Endothelial cell of umbilical vein (primary cell): ENCODE results near the gene MEN1. TPM values are rescaled to one million over a fixed set of nuclear protein-coding genes. Genes with fewer than 3 reads are reported as not detected.

ENCODE experiments used
- BruUV-seq: library from RNA; stranded (reverse); fragments of 400-500 nt; replicated peaks from 2 replicates; lab custom pipeline; 2021; lab: Mats Ljungman, UMichigan
- CTCF ChIA-PET: fragments of 300-600, 350-600 bp; sonication (Branson Sonifier 250); formaldehyde crosslinking; loops from one replicate; lab custom pipeline; 2021; ENCODE audit warnings: antibody characterized with exemption, inconsistent platforms; lab: Charles Lee
- POLR2A ChIA-PET: fragments of 300-600, 350-600 bp; sonication (Branson Sonifier 250); formaldehyde crosslinking; loops from one replicate; lab custom pipeline; 2021; ENCODE audit warnings: antibody characterized with exemption, inconsistent platforms; lab: Charles Lee
- DNase-seq: peaks from one replicate; pipeline ENCODE4 v3.0.0-alpha.2; 2011; ENCODE audit warnings: low read depth, low spot score
- FAIRE-seq: peaks from 2 replicates; lab custom pipeline; 2011; peaks lifted over from hg19 to GRCh38; lab: Jason Lieb, UNC
- H2AFZ ChIP-seq: 2 replicates; pipeline ENCODE4 v1.6.0; 2012; ENCODE audit warnings: low read depth, low read length, control low read depth, inconsistent platforms
- H3K27ac ChIP-seq: 2 replicates; pipeline ENCODE4 v1.5.1; 2011; ENCODE audit warnings: low read depth, mild to moderate bottlenecking, control low read depth, low read length, moderate library complexity; ENCODE audit not compliant: insufficient read depth
- H3K27me3 ChIP-seq, 2 experiments: 2 replicates each; pipeline versions ENCODE4 v1.6.0 to v1.6.1; 2011; ENCODE audit warnings: low read length in 2 of 2, mixed read lengths in 1 of 2; ENCODE audit not compliant: control insufficient read depth in 2 of 2, insufficient read depth in 2 of 2
- H3K36me3 ChIP-seq, 2 experiments: 2 replicates in 1 of 2; 3 replicates in 1 of 2; pipeline ENCODE4 v1.5.1; 2011; ENCODE audit warnings: low read length in 2 of 2, mild to moderate bottlenecking in 1 of 2, moderate library complexity in 1 of 2; ENCODE audit not compliant: control insufficient read depth in 2 of 2, insufficient read depth in 2 of 2; ENCODE audit errors: extremely low read depth in 1 of 2
- H3K4me1 ChIP-seq: 3 replicates; pipeline ENCODE4 v1.5.1; 2011; ENCODE audit warnings: mild to moderate bottlenecking, low read length; ENCODE audit not compliant: control insufficient read depth, insufficient read depth; ENCODE audit errors: extremely low read depth
- H3K4me2 ChIP-seq: 2 replicates; pipeline ENCODE4 v1.6.1; 2011; ENCODE audit warnings: low read length, control low read depth, mixed read lengths; ENCODE audit not compliant: insufficient read depth
- H3K4me3 ChIP-seq, 3 experiments: fragments of 200-600 bp in 1 of 3; sonication (generic), shearing (Covaris generic) in 1 of 3; replicated peaks in 1 of 3; 2 replicates each; pipeline ENCODE4 v1.5.1; 2011 to 2016; ENCODE audit warnings: control low read depth in 3 of 3, low read length in 3 of 3, mild to moderate bottlenecking in 2 of 3, inconsistent platforms in 1 of 3, low read depth in 1 of 3, moderate library complexity in 1 of 3; ENCODE audit not compliant: insufficient read depth in 1 of 3
- H3K79me2 ChIP-seq: 2 replicates; pipeline ENCODE4 v1.6.0; 2012; ENCODE audit warnings: low read length, inconsistent platforms; ENCODE audit not compliant: control insufficient read depth, insufficient read depth
- H3K9ac ChIP-seq: replicated peaks from 2 replicates; pipeline ENCODE3; 2011; ENCODE audit warnings: low read length, control low read depth; ENCODE audit not compliant: insufficient read depth; ENCODE audit errors: extremely low read depth
- H3K9me1 ChIP-seq: replicated peaks from 3 replicates; pipeline ENCODE4 v1.6.0; 2011; ENCODE audit warnings: mild to moderate bottlenecking, low read length; ENCODE audit not compliant: control insufficient read depth, insufficient read depth; ENCODE audit errors: extremely low read depth
- H3K9me3 ChIP-seq: replicated peaks from 2 replicates; pipeline ENCODE4 v1.5.1; 2012; ENCODE audit warnings: low read length, inconsistent platforms; ENCODE audit not compliant: control insufficient read depth, insufficient read depth
- H4K20me1 ChIP-seq: replicated peaks from 2 replicates; pipeline ENCODE3; 2011; ENCODE audit warnings: mild to moderate bottlenecking, low read length; ENCODE audit not compliant: control insufficient read depth, insufficient read depth; ENCODE audit errors: extremely low read depth
- EZH2 ChIP-seq: IDR thresholded peaks from 2 replicates; pipeline ENCODE4 v1.6.1; 2012; ENCODE audit warnings: borderline replicate concordance, low read depth, mild to moderate bottlenecking, moderate library complexity, low read length, inconsistent platforms; ENCODE audit not compliant: severe bottlenecking
- FOS ChIP-seq: IDR thresholded peaks from 2 replicates; pipeline ENCODE4 v1.6.1; 2011; ENCODE audit warnings: mild to moderate bottlenecking, low read length, moderate library complexity, borderline replicate concordance; ENCODE audit not compliant: insufficient read depth
- GATA2 ChIP-seq: IDR thresholded peaks from 2 replicates; pipeline ENCODE4 v1.7.0; 2011; ENCODE audit warnings: low read depth, mild to moderate bottlenecking, moderate library complexity, mixed read lengths, low read length; ENCODE audit not compliant: insufficient read length, insufficient read depth
- MYC ChIP-seq: IDR thresholded peaks from one replicate; pipeline ENCODE4 v1.6.1; 2011; ENCODE audit warnings: mild to moderate bottlenecking, low read depth, low read length
- POLR2A ChIP-seq: IDR thresholded peaks from 2 replicates; pipeline ENCODE4 v1.6.1; 2012; ENCODE audit warnings: low read depth, mild to moderate bottlenecking, control low read depth, low read length
- POLR2AphosphoS5 ChIP-seq: IDR thresholded peaks from 2 replicates; pipeline ENCODE4 v1.6.1; 2012; ENCODE audit warnings: low read depth, mild to moderate bottlenecking, control low read depth, low read length, moderate library complexity; ENCODE audit not compliant: insufficient read depth
- dilution Hi-C: fragments of 300-500 bp; cut with MboI; formaldehyde crosslinking; loops from one replicate; pipeline ENCODE4 v1.15.0; 2019; ENCODE audit warnings: low sequenced_read_pairs; ENCODE audit not compliant: extremely low pct_ligation_motif_present
- intact Hi-C: fragments of 100-400 bp; cut with micrococcal nuclease; formaldehyde crosslinking; loops from one replicate; pipeline ENCODE4 v1.10.0; 2022
- polyA plus RNA-seq, 4 experiments: library from polyadenylated mRNA; depleted of rRNA in 3 of 4; stranded (reverse) in 3 of 4; unstranded in 1 of 4; fragments of >200 nt; gene quantifications; 2 replicates each; pipeline versions ENCODE4 v1.2.1 to v1.2.3, GENCODE V29; 2011 to 2012; ENCODE audit warnings: missing spikeins in 1 of 4
- total RNA-seq: library from RNA; stranded (reverse); gene quantifications from 2 replicates; pipeline ENCODE4 v1.2.3, GENCODE V29; 2021
- TF ChIP-seq, protein P1 (sequence below), 2 donors: IDR thresholded peaks; 1 replicate in 1 of 2; 2 replicates in 1 of 2; pipeline ENCODE4 v1.5.1; 2011; ENCODE audit warnings: low read length in 2 of 2, mild to moderate bottlenecking in 2 of 2, moderate library complexity in 2 of 2, control low read depth in 1 of 2, inconsistent platforms in 1 of 2, low read depth in 1 of 2; ENCODE audit not compliant: insufficient read depth in 1 of 2; ENCODE audit errors: extremely low read depth in 1 of 2
- TF ChIP-seq, protein P2 (sequence below): IDR thresholded peaks from 2 replicates; pipeline ENCODE4 v1.6.1; 2011; ENCODE audit not compliant: insufficient read depth, insufficient read length

Gene MEN1
- total and polyA plus RNA-seq, 2 donors (not counting 3 experiments of a cell fraction or from before 2014, with no cell fraction given) = 41.1 to 43.1 TPM

DNA sequence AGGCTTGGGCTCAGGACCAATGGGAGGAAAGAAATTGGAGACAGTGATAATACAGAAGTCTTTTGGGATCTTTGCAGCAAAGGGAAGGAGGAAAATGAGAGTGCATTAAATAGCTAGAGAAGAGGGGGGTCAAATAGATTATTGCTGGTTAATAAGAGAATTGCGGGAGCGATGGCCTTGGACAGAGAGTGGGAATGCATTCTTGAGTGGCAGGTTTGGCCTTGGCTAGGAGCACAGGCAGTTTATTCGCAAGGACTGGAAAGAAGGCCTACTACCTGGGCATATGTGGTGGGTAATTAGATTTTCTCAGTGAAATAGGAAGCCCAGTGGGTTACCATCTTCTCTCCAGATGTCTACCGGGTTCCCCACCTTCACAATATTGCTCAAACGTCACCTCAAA is 3.5 kb upstream of the MEN1 start:
- H4K20me1 ChIP-seq = no peaks in the 10 kb centered on the region
- FAIRE-seq (no peak), DNase-seq (no peak)
- no peak overlapping the region for H3K27ac ChIP-seq
- H3K9me1 ChIP-seq = no peaks in the 10 kb centered on the region
- H3K79me2 ChIP-seq = no peaks in the 10 kb centered on the region
- no peaks in the 10 kb centered on the region for H3K27me3 ChIP-seq
- no peaks in the 10 kb centered on the region for H3K36me3 ChIP-seq
- intact Hi-C loops = no loop called here
- no peak overlapping the region for H3K9ac ChIP-seq
- dilution Hi-C loops = no loop called here
- BruUV-seq = no TSS peak
- no peak overlapping the region for H2AFZ ChIP-seq
- CTCF ChIA-PET = no interaction called here
- no peak overlapping the region for H3K4me2 ChIP-seq
- POLR2A ChIA-PET = no interaction called here
- H3K4me1 ChIP-seq = peaks cover 8% of the 10 kb centered on the region
- no peak overlapping the region for H3K4me3 ChIP-seq
- no peaks in the 10 kb centered on the region for H3K9me3 ChIP-seq
- no peak for TF ChIP-seq FOS
- TF ChIP-seq, protein P1, sequence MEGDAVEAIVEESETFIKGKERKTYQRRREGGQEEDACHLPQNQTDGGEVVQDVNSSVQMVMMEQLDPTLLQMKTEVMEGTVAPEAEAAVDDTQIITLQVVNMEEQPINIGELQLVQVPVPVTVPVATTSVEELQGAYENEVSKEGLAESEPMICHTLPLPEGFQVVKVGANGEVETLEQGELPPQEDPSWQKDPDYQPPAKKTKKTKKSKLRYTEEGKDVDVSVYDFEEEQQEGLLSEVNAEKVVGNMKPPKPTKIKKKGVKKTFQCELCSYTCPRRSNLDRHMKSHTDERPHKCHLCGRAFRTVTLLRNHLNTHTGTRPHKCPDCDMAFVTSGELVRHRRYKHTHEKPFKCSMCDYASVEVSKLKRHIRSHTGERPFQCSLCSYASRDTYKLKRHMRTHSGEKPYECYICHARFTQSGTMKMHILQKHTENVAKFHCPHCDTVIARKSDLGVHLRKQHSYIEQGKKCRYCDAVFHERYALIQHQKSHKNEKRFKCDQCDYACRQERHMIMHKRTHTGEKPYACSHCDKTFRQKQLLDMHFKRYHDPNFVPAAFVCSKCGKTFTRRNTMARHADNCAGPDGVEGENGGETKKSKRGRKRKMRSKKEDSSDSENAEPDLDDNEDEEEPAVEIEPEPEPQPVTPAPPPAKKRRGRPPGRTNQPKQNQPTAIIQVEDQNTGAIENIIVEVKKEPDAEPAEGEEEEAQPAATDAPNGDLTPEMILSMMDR (IDR thresholded peaks at IDR 0.05; ENCODE audit: extremely low read depth in 1 of 2, insufficient read depth in 1 of 2, low read depth in 1 of 2, low read length in 2 of 2) = no peak
- TF ChIP-seq, protein P2, sequence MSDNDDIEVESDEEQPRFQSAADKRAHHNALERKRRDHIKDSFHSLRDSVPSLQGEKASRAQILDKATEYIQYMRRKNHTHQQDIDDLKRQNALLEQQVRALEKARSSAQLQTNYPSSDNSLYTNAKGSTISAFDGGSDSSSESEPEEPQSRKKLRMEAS = no peak
- no peak for TF ChIP-seq POLR2AphosphoS5
- no peak for TF ChIP-seq MYC
- TF ChIP-seq EZH2 = no peak
- TF ChIP-seq GATA2 = no peak
- TF ChIP-seq POLR2A = no peak
